MCF 10A (cell line): ENCODE results near the gene TGM6. TPM values are rescaled to one million over a fixed set of nuclear protein-coding genes. Genes with fewer than 3 reads are reported as not detected.

Experiments used
- BruUV-seq: library from RNA; stranded (reverse); fragments of 400-500 nt; replicated peaks from 2 replicates; lab custom pipeline; 2021; lab: Mats Ljungman, UMichigan
- CTCF ChIA-PET: fragments of 300-600 bp; sonication (Branson Sonifier 250); formaldehyde crosslinking; extraction: SDS; loops from one replicate; lab custom pipeline; 2021; ENCODE audit warnings: antibody characterized with exemption, inconsistent platforms; lab: Yijun Ruan, JAX
- POLR2A ChIA-PET: fragments of 300-600, 350-650 bp; sonication (Branson Sonifier 250); formaldehyde crosslinking; extraction: SDS; loops from one replicate; lab custom pipeline; 2020; ENCODE audit warnings: antibody characterized with exemption, inconsistent platforms; lab: Yijun Ruan, JAX
- DNase-seq: peaks from one replicate; pipeline ENCODE4 v3.0.0-alpha.2; 2018; ENCODE audit not compliant: unreplicated experiment
- H3K27ac Mint-ChIP-seq: one replicate; pipeline ENCODE4 v1.8.0; 2022; ENCODE audit warnings: mild to moderate bottlenecking, low read depth, mixed read lengths; ENCODE audit not compliant: unreplicated experiment
- H3K27me3 Mint-ChIP-seq: one replicate; pipeline ENCODE4 v1.8.0; 2022; ENCODE audit warnings: mixed read lengths; ENCODE audit not compliant: insufficient read depth, unreplicated experiment
- H3K36me3 Mint-ChIP-seq: one replicate; pipeline ENCODE4 v1.8.0; 2022; ENCODE audit warnings: mild to moderate bottlenecking, moderate library complexity, mixed read lengths; ENCODE audit not compliant: insufficient read depth, unreplicated experiment
- H3K4me1 Mint-ChIP-seq: one replicate; pipeline ENCODE4 v1.8.0; 2022; ENCODE audit warnings: mixed read lengths; ENCODE audit not compliant: insufficient read depth, unreplicated experiment
- H3K4me3 Mint-ChIP-seq: one replicate; pipeline ENCODE4 v1.8.0; 2022; ENCODE audit warnings: mild to moderate bottlenecking, moderate library complexity, mixed read lengths; ENCODE audit not compliant: unreplicated experiment
- H3K9me3 Mint-ChIP-seq: one replicate; pipeline ENCODE4 v1.8.0; 2022; ENCODE audit warnings: mixed read lengths; ENCODE audit not compliant: unreplicated experiment
- intact Hi-C: fragments of 100-400 bp; cut with micrococcal nuclease; formaldehyde crosslinking; loops from 2 replicates; pipeline ENCODE4 v1.14.1; 2022
- total RNA-seq: library from RNA; stranded (reverse); gene quantifications from 2 replicates; pipeline ENCODE4 v1.2.3, GENCODE V29; 2022
- TF ChIP-seq, protein P1 (sequence below): fragments of 200-600 bp; IDR thresholded peaks from one replicate; pipeline ENCODE4 v1.8.0; 2022; ENCODE audit warnings: antibody characterized with exemption, mild to moderate bottlenecking; ENCODE audit not compliant: unreplicated experiment

TGM6 gene
- total RNA-seq, 1 experiment from 2014 or later = not detected

DNA sequence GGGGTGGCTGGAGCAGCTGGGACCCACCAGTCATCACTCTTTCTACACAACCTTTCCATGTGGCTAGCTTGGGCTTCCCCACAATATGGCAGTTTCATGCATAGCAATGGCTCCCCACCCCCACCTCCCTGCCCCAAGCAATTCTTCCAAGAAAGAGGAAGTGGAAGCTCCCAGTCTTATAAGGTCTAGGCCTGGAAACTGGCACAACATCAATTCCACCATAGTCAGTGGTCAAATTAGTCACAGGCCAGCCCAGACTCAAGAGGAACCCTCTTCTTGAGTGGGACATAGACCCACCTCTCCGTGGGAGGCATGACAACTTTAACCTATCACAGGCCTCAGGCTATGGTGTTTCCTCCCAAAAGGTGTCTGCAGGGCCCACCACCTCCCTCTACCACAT lies 17.7 kb downstream of the TGM6 start:
- BruUV-seq = no TSS peak

DNA sequence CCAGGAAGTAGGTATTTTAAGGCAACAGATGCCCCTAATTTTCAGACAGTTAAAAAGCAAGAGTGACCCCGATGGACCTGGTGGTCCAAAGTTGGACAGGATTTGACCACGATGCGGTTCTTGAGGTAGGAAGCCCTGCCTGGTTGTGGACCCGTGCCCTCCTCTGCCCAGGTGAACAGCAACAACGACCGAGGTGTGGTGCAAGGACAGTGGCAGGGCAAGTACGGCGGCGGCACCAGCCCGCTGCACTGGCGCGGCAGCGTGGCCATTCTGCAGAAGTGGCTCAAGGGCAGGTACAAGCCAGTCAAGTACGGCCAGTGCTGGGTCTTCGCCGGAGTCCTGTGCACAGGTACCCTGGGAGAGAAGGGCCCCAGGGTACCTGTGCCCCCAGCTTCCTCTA lies 18.7 kb downstream of the TGM6 start:
- H3K27me3 Mint-ChIP-seq = no peaks in the 10 kb centered on the region

More for the DNA sequence above, 17.7 kb downstream of the TGM6 start:
- TF ChIP-seq, protein P1, sequence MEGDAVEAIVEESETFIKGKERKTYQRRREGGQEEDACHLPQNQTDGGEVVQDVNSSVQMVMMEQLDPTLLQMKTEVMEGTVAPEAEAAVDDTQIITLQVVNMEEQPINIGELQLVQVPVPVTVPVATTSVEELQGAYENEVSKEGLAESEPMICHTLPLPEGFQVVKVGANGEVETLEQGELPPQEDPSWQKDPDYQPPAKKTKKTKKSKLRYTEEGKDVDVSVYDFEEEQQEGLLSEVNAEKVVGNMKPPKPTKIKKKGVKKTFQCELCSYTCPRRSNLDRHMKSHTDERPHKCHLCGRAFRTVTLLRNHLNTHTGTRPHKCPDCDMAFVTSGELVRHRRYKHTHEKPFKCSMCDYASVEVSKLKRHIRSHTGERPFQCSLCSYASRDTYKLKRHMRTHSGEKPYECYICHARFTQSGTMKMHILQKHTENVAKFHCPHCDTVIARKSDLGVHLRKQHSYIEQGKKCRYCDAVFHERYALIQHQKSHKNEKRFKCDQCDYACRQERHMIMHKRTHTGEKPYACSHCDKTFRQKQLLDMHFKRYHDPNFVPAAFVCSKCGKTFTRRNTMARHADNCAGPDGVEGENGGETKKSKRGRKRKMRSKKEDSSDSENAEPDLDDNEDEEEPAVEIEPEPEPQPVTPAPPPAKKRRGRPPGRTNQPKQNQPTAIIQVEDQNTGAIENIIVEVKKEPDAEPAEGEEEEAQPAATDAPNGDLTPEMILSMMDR = no peak
- POLR2A ChIA-PET = no interaction called here
- CTCF ChIA-PET = interaction anchor here (1.0 to 1.6 kb wide), 2 partner anchors 50 to 54 kb away, joined by 4 read pairs; no protein-coding TSS in a partner anchor
- intact Hi-C loops = no loop called here
- Mint-ChIP-seq H3K27me3 (no peaks in the 10 kb centered on the region), H3K36me3 (no peaks in the 10 kb centered on the region), H3K9me3 (no peaks in the 10 kb centered on the region), H3K4me1 (no peaks in the 10 kb centered on the region), H3K27ac (no peak overlapping the region), H3K4me3 (no peak overlapping the region)
- no peak for DNase-seq

DNA sequence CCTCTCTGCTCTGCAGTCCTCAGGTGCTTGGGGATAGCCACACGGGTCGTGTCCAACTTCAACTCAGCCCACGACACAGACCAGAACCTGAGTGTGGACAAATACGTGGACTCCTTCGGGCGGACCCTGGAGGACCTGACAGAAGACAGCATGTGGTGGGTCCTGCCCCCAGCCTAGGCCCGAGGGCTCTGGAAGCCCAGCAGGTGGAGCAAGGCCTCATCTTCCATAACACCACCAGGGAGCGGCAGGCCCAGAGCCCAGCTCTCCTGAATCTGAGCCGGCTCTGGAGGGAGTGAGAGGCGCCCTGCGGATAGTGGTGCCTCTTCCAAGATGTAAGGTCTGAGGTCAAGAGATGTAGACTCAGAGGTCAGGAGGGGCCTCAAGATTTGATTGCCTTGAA lies 19.6 kb downstream of the TGM6 start:
- Mint-ChIP-seq H3K9me3 (peaks cover 7% of the 10 kb centered on the region), H3K4me1 (no peaks in the 10 kb centered on the region), H3K36me3 (no peaks in the 10 kb centered on the region), H3K4me3 (no peak overlapping the region), H3K27me3 (no peaks in the 10 kb centered on the region), H3K27ac (no peak overlapping the region)
- TF ChIP-seq, protein P1 = no peak
- intact Hi-C loops = loop anchor here (10.0 kb wide), 1 partner anchor 55 kb away; no protein-coding TSS in a partner anchor
- ChIA-PET CTCF (interaction anchor here (0.6 to 1.2 kb wide), 2 partner anchors 13 to 97 kb away, joined by 3 to 4 read pairs; no protein-coding TSS in a partner anchor), POLR2A (no interaction called here)
- DNase-seq = no peak
- no TSS peak for BruUV-seq

More for the DNA sequence above, 18.7 kb downstream of the TGM6 start:
- no peak for DNase-seq
- TF ChIP-seq, protein P1 = no peak
- Mint-ChIP-seq H3K9me3 (peaks cover 5% of the 10 kb centered on the region), H3K27ac (no peak overlapping the region), H3K4me3 (no peak overlapping the region), H3K4me1 (no peaks in the 10 kb centered on the region), H3K36me3 (no peaks in the 10 kb centered on the region)
- ChIA-PET POLR2A (interaction anchor here (0.6 kb wide), 1 partner anchor 9 kb away, joined by 3 read pairs; no protein-coding TSS in a partner anchor), CTCF (interaction anchor here (0.6 to 1.6 kb wide), 4 partner anchors 51 to 433 kb away, joined by 3 to 4 read pairs (median 4); no protein-coding TSS in a partner anchor)
- BruUV-seq = no TSS peak
- intact Hi-C loops = no loop called here

DNA sequence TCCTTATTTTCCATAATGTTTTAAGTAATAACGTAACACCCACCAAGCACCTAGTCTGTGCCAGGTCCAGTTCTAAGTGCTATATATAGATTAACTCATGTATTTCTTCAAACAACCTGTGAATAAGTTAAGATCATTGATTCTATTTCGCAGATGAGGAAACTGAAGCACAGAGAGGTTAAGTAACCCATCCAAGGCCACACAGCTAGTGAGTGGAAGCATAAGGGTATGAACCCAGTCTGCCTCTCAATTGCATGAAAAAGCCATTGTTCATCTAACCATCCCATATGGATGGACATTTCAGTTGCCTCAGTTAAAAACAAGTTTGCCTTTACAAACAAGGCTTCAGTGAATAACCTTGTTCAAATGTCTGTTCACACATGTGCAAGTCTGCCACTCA lies 20.8 kb downstream of the TGM6 start:
- no peak overlapping the region for H3K27ac Mint-ChIP-seq
- BruUV-seq = no TSS peak
- H3K4me3 Mint-ChIP-seq = no peak overlapping the region
- TF ChIP-seq, protein P1 = no peak
- no peak for DNase-seq
- no peaks in the 10 kb centered on the region for H3K36me3 Mint-ChIP-seq
- no peaks in the 10 kb centered on the region for H3K4me1 Mint-ChIP-seq
- H3K9me3 Mint-ChIP-seq = peaks cover 7% of the 10 kb centered on the region
- no peaks in the 10 kb centered on the region for H3K27me3 Mint-ChIP-seq
- POLR2A ChIA-PET = no interaction called here
- intact Hi-C loops = loop anchor here (10.0 kb wide), 1 partner anchor 53 kb away; no protein-coding TSS in a partner anchor
- CTCF ChIA-PET = interaction anchor here (0.6 to 2.1 kb wide), 6 partner anchors 15 to 326 kb away, joined by 3 to 19 read pairs (median 4); no protein-coding TSS in a partner anchor
